Measurements from ENCODE around the gene NFKB2. TPM values are rescaled to one million over a fixed set of nuclear protein-coding genes. Genes with fewer than 3 reads are reported as not detected.

Gene NFKB2
- total RNA-seq, 1 donor from 2014 or later = 39.9 TPM

DNA sequence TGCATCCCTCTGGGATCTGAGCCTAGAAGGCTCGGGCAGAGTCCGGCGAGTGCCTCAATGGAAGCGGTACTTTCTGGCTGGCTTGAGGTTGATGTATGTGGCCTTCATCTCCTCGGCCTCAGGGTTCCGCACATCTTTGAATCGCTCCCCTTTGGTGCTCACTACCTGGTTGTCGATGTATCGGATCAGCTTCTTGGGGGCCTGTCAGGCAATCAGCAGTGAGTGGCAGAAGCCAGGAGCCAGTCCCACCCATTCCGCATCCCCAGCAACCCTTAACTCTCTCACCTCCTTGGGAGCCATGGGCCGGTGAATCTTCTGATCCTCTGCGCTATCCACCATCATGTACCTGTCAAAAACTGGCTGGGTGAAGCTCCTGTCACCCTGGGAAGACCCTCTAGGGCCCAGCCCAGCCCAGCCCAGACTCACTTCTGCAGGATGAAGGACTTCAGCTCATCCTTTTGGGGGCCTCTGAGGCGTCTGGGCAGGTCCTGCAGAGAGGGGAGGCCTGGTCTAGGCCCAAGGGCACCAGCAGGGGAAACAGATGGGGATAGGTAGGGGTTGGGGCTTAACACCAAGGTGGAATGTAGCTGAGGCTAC, 28.0 kb downstream of the NFKB2 start:
- no peaks in the 10 kb centered on the region for H3K9me3 ChIP-seq (ENCODE audit: insufficient read depth, low read depth, low read length)
- peaks cover 12% of the 10 kb centered on the region for H3K79me2 ChIP-seq (ENCODE audit: insufficient read depth, low read length)
- Mint-ChIP-seq H3K27ac (ENCODE audit: unreplicated experiment) (no peak overlapping the region), H3K4me1 (ENCODE audit: low read depth, unreplicated experiment) (peaks cover 5% of the 10 kb centered on the region), H3K9me3 (ENCODE audit: unreplicated experiment) (no peaks in the 10 kb centered on the region), H3K27me3 (ENCODE audit: low read depth, unreplicated experiment) (peaks cover 3% of the 10 kb centered on the region), H3K36me3 (ENCODE audit: low read depth, unreplicated experiment) (peaks cover 15% of the 10 kb centered on the region), H3K4me3 (ENCODE audit: unreplicated experiment) (peak overlapping the region; percentile 64)
- TF ChIP-seq, protein P1, sequence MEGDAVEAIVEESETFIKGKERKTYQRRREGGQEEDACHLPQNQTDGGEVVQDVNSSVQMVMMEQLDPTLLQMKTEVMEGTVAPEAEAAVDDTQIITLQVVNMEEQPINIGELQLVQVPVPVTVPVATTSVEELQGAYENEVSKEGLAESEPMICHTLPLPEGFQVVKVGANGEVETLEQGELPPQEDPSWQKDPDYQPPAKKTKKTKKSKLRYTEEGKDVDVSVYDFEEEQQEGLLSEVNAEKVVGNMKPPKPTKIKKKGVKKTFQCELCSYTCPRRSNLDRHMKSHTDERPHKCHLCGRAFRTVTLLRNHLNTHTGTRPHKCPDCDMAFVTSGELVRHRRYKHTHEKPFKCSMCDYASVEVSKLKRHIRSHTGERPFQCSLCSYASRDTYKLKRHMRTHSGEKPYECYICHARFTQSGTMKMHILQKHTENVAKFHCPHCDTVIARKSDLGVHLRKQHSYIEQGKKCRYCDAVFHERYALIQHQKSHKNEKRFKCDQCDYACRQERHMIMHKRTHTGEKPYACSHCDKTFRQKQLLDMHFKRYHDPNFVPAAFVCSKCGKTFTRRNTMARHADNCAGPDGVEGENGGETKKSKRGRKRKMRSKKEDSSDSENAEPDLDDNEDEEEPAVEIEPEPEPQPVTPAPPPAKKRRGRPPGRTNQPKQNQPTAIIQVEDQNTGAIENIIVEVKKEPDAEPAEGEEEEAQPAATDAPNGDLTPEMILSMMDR (IDR thresholded peaks at IDR 0.05; ENCODE audit: insufficient read depth, low read depth, low read length) = no peak
- TF ChIP-seq EZH2 (IDR thresholded peaks at IDR 0.05; ENCODE audit: insufficient read depth, low read length) = no peak
- no peak overlapping the region for H3K27ac ChIP-seq (ENCODE audit: low read depth, low read length)
- H2AFZ ChIP-seq (ENCODE audit: low read depth, low read length) = no peak overlapping the region
- no peak overlapping the region for H3K4me2 ChIP-seq (ENCODE audit: low read length)
- peaks cover 28% of the 10 kb centered on the region for H4K20me1 ChIP-seq (ENCODE audit: insufficient read depth, low read length)
- peaks cover 26% of the 10 kb centered on the region for H3K4me1 ChIP-seq (ENCODE audit: insufficient read depth, low read length)
- H3K36me3 ChIP-seq (ENCODE audit: insufficient read depth, low read length) = no peaks in the 10 kb centered on the region
- no peak overlapping the region for H3K4me3 ChIP-seq (ENCODE audit: insufficient read depth, low read depth, low read length)
- H3K9ac ChIP-seq (ENCODE audit: low read length) = no peak overlapping the region
- DNase-seq (ENCODE audit: low read depth) (no peak), FAIRE-seq (no peak)
- no peaks in the 10 kb centered on the region for H3K27me3 ChIP-seq (ENCODE audit: insufficient read depth, low read length)

DNA sequence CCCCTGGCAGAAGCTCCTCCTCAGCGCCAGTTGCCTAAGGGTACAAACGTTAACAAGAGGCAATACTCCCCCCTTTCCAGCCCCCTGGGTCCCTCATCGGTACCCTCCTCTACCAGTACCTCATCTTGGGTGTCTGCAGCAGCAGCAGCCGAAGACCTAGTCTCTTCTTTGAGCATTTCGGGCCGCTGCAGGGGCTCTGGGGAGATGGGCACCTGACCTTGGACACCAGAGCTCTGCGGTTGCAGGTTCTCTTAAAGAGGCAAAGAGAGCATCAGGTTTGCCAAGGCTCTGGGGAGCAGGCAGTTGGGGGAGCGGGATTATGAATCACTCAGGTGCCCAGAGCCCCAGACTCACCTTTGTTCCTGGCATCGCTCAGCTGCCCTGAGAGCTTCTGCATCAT, 28.6 kb downstream of the NFKB2 start:
- Histone ChIP-seq H2AFZ (ENCODE audit: low read depth, low read length) (no peak overlapping the region), H4K20me1 (ENCODE audit: insufficient read depth, low read length) (peaks cover 28% of the 10 kb centered on the region), H3K9ac (ENCODE audit: low read length) (no peak overlapping the region), H3K79me2 (ENCODE audit: insufficient read depth, low read length) (peaks cover 12% of the 10 kb centered on the region), H3K4me2 (ENCODE audit: low read length) (no peak overlapping the region), H3K4me3 (ENCODE audit: insufficient read depth, low read depth, low read length) (no peak overlapping the region), H3K9me3 (ENCODE audit: insufficient read depth, low read depth, low read length) (no peaks in the 10 kb centered on the region), H3K27ac (ENCODE audit: low read depth, low read length) (no peak overlapping the region), H3K36me3 (ENCODE audit: insufficient read depth, low read length) (no peaks in the 10 kb centered on the region), H3K4me1 (ENCODE audit: insufficient read depth, low read length) (peaks cover 26% of the 10 kb centered on the region), H3K27me3 (ENCODE audit: insufficient read depth, low read length) (no peaks in the 10 kb centered on the region)
- Mint-ChIP-seq H3K27me3 (ENCODE audit: low read depth, unreplicated experiment) (peaks cover under 1% of the 10 kb centered on the region), H3K36me3 (ENCODE audit: low read depth, unreplicated experiment) (peaks cover 15% of the 10 kb centered on the region), H3K4me3 (ENCODE audit: unreplicated experiment) (no peak overlapping the region), H3K4me1 (ENCODE audit: low read depth, unreplicated experiment) (peaks cover 5% of the 10 kb centered on the region), H3K27ac (ENCODE audit: unreplicated experiment) (peak overlapping the region; percentile 12), H3K9me3 (ENCODE audit: unreplicated experiment) (no peaks in the 10 kb centered on the region)
- no peak for TF ChIP-seq EZH2 (IDR thresholded peaks at IDR 0.05; ENCODE audit: insufficient read depth, low read length)
- TF ChIP-seq, protein P1 (IDR thresholded peaks at IDR 0.05; ENCODE audit: insufficient read depth, low read depth, low read length) = no peak
- DNase-seq (ENCODE audit: low read depth) = no peak
- FAIRE-seq = no peak

DNA sequence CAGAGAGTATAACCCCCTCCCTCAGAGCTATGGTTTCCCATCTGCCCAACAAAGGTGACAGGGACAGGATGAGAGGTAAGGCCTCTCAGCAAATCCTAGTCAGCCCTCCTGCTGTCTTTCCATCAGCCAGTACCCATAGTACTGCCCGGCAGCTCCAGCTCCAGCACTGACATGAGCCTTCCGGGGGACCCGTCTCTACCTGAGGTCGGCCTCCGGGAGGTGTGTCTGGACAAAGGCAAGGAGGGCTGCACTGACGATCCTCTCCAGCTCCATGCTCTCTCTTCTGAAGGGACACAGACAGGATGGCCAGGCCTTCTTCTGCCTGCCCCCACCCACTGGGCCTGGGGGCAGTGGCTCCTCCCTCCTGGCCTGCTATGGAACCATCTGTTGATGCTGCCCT, 29.4 kb downstream of the NFKB2 start:
- Histone ChIP-seq H3K4me3 (ENCODE audit: insufficient read depth, low read depth, low read length) (no peak overlapping the region), H3K27me3 (ENCODE audit: insufficient read depth, low read length) (no peaks in the 10 kb centered on the region), H4K20me1 (ENCODE audit: insufficient read depth, low read length) (peaks cover 32% of the 10 kb centered on the region), H3K4me1 (ENCODE audit: insufficient read depth, low read length) (peaks cover 22% of the 10 kb centered on the region), H3K36me3 (ENCODE audit: insufficient read depth, low read length) (no peaks in the 10 kb centered on the region), H3K79me2 (ENCODE audit: insufficient read depth, low read length) (peaks cover 12% of the 10 kb centered on the region), H3K9ac (ENCODE audit: low read length) (no peak overlapping the region), H3K27ac (ENCODE audit: low read depth, low read length) (no peak overlapping the region), H3K4me2 (ENCODE audit: low read length) (no peak overlapping the region), H3K9me3 (ENCODE audit: insufficient read depth, low read depth, low read length) (no peaks in the 10 kb centered on the region), H2AFZ (ENCODE audit: low read depth, low read length) (no peak overlapping the region)
- FAIRE-seq (no peak), DNase-seq (ENCODE audit: low read depth) (no peak)
- no peak overlapping the region for H3K27ac Mint-ChIP-seq (ENCODE audit: unreplicated experiment)
- H3K4me1 Mint-ChIP-seq (ENCODE audit: low read depth, unreplicated experiment) = peaks cover 5% of the 10 kb centered on the region
- peaks cover 15% of the 10 kb centered on the region for H3K36me3 Mint-ChIP-seq (ENCODE audit: low read depth, unreplicated experiment)
- no peaks in the 10 kb centered on the region for H3K9me3 Mint-ChIP-seq (ENCODE audit: unreplicated experiment)
- no peak overlapping the region for H3K4me3 Mint-ChIP-seq (ENCODE audit: unreplicated experiment)
- H3K27me3 Mint-ChIP-seq (ENCODE audit: low read depth, unreplicated experiment) = no peaks in the 10 kb centered on the region
- no peak for TF ChIP-seq EZH2 (IDR thresholded peaks at IDR 0.05; ENCODE audit: insufficient read depth, low read length)
- TF ChIP-seq, protein P1 (IDR thresholded peaks at IDR 0.05; ENCODE audit: insufficient read depth, low read depth, low read length) = no peak

Measured in astrocyte (in vitro differentiated cells and primary cell).